ENCODE measurements around the gene ZNF224. TPM values are rescaled to one million over a fixed set of nuclear protein-coding genes. Genes with fewer than 3 reads are reported as not detected.

ZNF224 gene
- total RNA-seq: 11.7 and 19.4 TPM in 2 replicates
- polyA plus RNA-seq (2012): 11.3 TPM

GRCh38 chr19:44093931-44094765, at the start of gene ZNF224:
TSS of gene ZNF224 (plus strand) at chr19:44094361. CDS start at chr19:44097874, 3,513 bp downstream.
- peak; percentile 95 for DNase-seq (ENCODE audit: low read depth)

GRCh38 chr19:44050740-44051649, 43.2 kb upstream of the ZNF224 start:
- DNase-seq (ENCODE audit: low read depth): no peak

GRCh38 chr19:44051650-44052402, 42.3 kb upstream of the ZNF224 start, which contains the start of gene ZNF223:
TSS of gene ZNF223 (plus strand) at chr19:44052036. CDS start at chr19:44055177, 3,141 bp downstream.
- DNase-seq (ENCODE audit: low read depth): peak; percentile 98

GRCh38 chr19:44055870-44056269, 38.3 kb upstream of the ZNF224 start:
- DNase-seq (ENCODE audit: low read depth): no peak

GRCh38 chr19:44059229-44059628, 34.9 kb upstream of the ZNF224 start:
- DNase-seq (ENCODE audit: low read depth): peak; percentile 9

GRCh38 chr19:44061038-44061437, 33.1 kb upstream of the ZNF224 start:
- no peak for DNase-seq (ENCODE audit: low read depth)

GRCh38 chr19:44066305-44066704, 27.9 kb upstream of the ZNF224 start:
- no peak for DNase-seq (ENCODE audit: low read depth)

- no peak for DNase-seq (ENCODE audit: low read depth)
Measured at GRCh38 chr19:44069415-44069814, 24.7 kb upstream of the ZNF224 start.

- DNase-seq (ENCODE audit: low read depth): peak; percentile 91
Measured at GRCh38 chr19:44071824-44072542, 22.2 kb upstream of the ZNF224 start, which contains the start of gene ZNF284. TSS of gene ZNF284 (plus strand) at chr19:44072159. CDS start at chr19:44076390, 4,231 bp downstream.

- DNase-seq (ENCODE audit: low read depth): peak; percentile 6
Measured at GRCh38 chr19:44072543-44073401, 21.4 kb upstream of the ZNF224 start.

GRCh38 chr19:44076325-44076724, 17.8 kb upstream of the ZNF224 start:
- DNase-seq (ENCODE audit: low read depth): no peak

- DNase-seq (ENCODE audit: low read depth): no peak
Measured at GRCh38 chr19:44092108-44092507, 2.1 kb upstream of the ZNF224 start.

GRCh38 chr19:44107751-44108150, 13.6 kb downstream of the ZNF224 start:
- DNase-seq (ENCODE audit: low read depth): no peak

GRCh38 chr19:44109458-44109857, 15.3 kb downstream of the ZNF224 start:
- DNase-seq (ENCODE audit: low read depth): no peak

- peak; percentile 53 for DNase-seq (ENCODE audit: low read depth)
Measured at GRCh38 chr19:44111910-44112463, 17.8 kb downstream of the ZNF224 start.

GRCh38 chr19:44112802-44113137, 18.6 kb downstream of the ZNF224 start:
- no peak for DNase-seq (ENCODE audit: low read depth)

- peak; percentile 100 for DNase-seq (ENCODE audit: low read depth)
Measured at GRCh38 chr19:44113138-44113783, 19.1 kb downstream of the ZNF224 start, which contains the start of gene ZNF225. TSS of gene ZNF225 (plus strand) at chr19:44113399. CDS start at chr19:44115828, 2,429 bp downstream.

GRCh38 chr19:44113784-44114390, 19.7 kb downstream of the ZNF224 start:
- DNase-seq (ENCODE audit: low read depth): no peak

Data from myocyte (in vitro differentiated cells).